Activated CD4-positive, alpha-beta memory T cell treated with anti-CD3 and anti-CD28 coated beads for 36 hours (primary cell): Measurements from ENCODE around the gene SIK3. TPM values are rescaled to one million over a fixed set of nuclear protein-coding genes. Genes with fewer than 3 reads are reported as not detected.
A peak's percentile ranks its signal among the peaks of the same experiment; 100 is the strongest.

ENCODE experiments used
- CTCF ChIA-PET: fragments of 350-600 bp; sonication (Branson Sonifier 250); formaldehyde crosslinking; loops from one replicate; lab custom pipeline; 2021; ENCODE audit warnings: antibody characterized with exemption, inconsistent platforms; lab: Charles Lee
- POLR2A ChIA-PET: fragments of 350-600 bp; sonication (Branson Sonifier 250); formaldehyde crosslinking; loops from one replicate; lab custom pipeline; 2021; ENCODE audit warnings: antibody characterized with exemption; lab: Charles Lee
- DNase-seq: peaks from one replicate; pipeline ENCODE4 v3.0.0-alpha.2; 2020
- H3K27ac Mint-ChIP-seq: one replicate; pipeline ENCODE4 v1.8.0; 2021; ENCODE audit warnings: mixed read lengths
- H3K27me3 Mint-ChIP-seq: one replicate; pipeline ENCODE4 v1.8.0; 2021; ENCODE audit warnings: mixed read lengths
- H3K36me3 Mint-ChIP-seq: one replicate; pipeline ENCODE4 v1.8.0; 2021; ENCODE audit warnings: mixed read lengths
- H3K4me1 Mint-ChIP-seq: one replicate; pipeline ENCODE4 v1.8.0; 2021; ENCODE audit warnings: low read depth, mixed read lengths
- H3K4me3 Mint-ChIP-seq: one replicate; pipeline ENCODE4 v1.8.0; 2021; ENCODE audit warnings: mild to moderate bottlenecking, mixed read lengths
- H3K9me3 Mint-ChIP-seq: one replicate; pipeline ENCODE4 v1.8.0; 2021; ENCODE audit warnings: mixed read lengths
- intact Hi-C: fragments of 100-400 bp; cut with micrococcal nuclease; formaldehyde crosslinking; loops from one replicate; pipeline ENCODE4 v1.15.1; 2023
- total RNA-seq, 2 experiments: library from RNA; stranded (reverse); gene quantifications; one replicate each; pipeline ENCODE4 v1.2.3, GENCODE V29; 2021

Gene SIK3
- total RNA-seq, 2 experiments from 2014 or later = 26.1 to 26.2 TPM

- ChIA-PET CTCF (interaction anchor here (0.6 to 2.1 kb wide), 2 partner anchors 70 to 210 kb away, joined by 5 to 7 read pairs; no protein-coding TSS in a partner anchor), POLR2A (interaction anchor here (0.6 to 2.4 kb wide), 4 partner anchors 17 to 70 kb away, joined by 3 to 8 read pairs (median 3); no protein-coding TSS in a partner anchor)
- Mint-ChIP-seq H3K4me1 (peaks cover 72% of the 10 kb centered on the region), H3K36me3 (peaks cover 15% of the 10 kb centered on the region), H3K4me3 (no peak overlapping the region), H3K27ac (no peak overlapping the region), H3K9me3 (peaks cover 4% of the 10 kb centered on the region), H3K27me3 (no peaks in the 10 kb centered on the region)
- DNase-seq = no peak
- intact Hi-C loops = no loop called here
These were observed 8.0 kb downstream of the SIK3 start for GRCh38 chr11:117090111-117090706.

DNA sequence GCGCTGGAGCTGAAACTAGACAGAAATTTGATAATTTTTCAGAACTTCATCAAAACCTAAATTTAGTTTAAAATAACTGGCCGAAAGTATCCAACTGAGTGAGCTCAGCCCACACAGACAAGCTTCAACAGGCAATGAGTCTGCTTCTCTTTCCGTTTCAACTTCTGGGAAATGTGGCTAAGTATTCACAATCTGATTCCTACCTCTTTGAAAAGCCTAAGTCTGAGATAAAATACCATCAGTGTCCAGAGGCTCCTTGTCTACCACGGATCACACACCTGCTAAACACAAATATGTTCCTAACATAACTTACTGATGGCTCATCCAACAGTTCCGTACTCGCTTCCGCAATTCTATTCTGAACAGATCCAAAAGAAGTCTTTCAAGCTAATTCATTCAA, 8.5 kb downstream of the SIK3 start:
- no peak overlapping the region for H3K27ac Mint-ChIP-seq
- intact Hi-C loops = no loop called here
- H3K9me3 Mint-ChIP-seq = peaks cover 4% of the 10 kb centered on the region
- CTCF ChIA-PET = interaction anchor here (0.6 to 2.1 kb wide), 2 partner anchors 70 to 209 kb away, joined by 5 to 7 read pairs; no protein-coding TSS in a partner anchor
- peaks cover 15% of the 10 kb centered on the region for H3K36me3 Mint-ChIP-seq
- H3K4me3 Mint-ChIP-seq = no peak overlapping the region
- no peak for DNase-seq
- H3K4me1 Mint-ChIP-seq = peaks cover 69% of the 10 kb centered on the region
- POLR2A ChIA-PET = interaction anchor here (0.6 to 2.4 kb wide), 4 partner anchors 26 to 104 kb away, joined by 3 to 8 read pairs (median 3); no protein-coding TSS in a partner anchor
- H3K27me3 Mint-ChIP-seq = no peaks in the 10 kb centered on the region

DNA sequence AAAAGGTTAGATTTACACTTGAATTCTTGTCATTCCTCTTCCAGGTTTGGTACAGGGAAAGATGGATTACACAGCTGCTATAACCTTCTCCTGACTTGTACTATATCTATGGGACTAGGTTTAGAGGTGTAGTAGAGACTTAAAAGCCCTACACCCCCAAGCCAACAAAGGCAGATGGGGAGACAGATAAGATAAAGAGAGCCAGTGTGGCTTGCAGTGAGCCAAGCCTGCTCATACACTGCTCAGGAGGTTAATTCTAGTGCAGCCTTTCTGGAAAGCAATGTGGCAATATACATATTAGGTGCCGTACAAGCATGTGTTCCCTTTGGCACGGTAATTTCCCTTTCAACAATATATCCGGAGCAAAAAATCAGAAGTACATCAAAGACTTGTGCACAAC, 10.8 kb downstream of the SIK3 start:
- intact Hi-C loops = no loop called here
- Mint-ChIP-seq H3K4me1 (peaks cover 62% of the 10 kb centered on the region), H3K36me3 (peaks cover 13% of the 10 kb centered on the region), H3K27ac (no peak overlapping the region), H3K27me3 (no peaks in the 10 kb centered on the region), H3K4me3 (no peak overlapping the region), H3K9me3 (peaks cover 4% of the 10 kb centered on the region)
- DNase-seq = no peak
- POLR2A ChIA-PET = no interaction called here
- CTCF ChIA-PET = no interaction called here

GRCh38 chr11:117084992-117085391, 13.2 kb downstream of the SIK3 start:
- Mint-ChIP-seq H3K27ac (no peak overlapping the region), H3K27me3 (no peaks in the 10 kb centered on the region), H3K9me3 (no peaks in the 10 kb centered on the region), H3K4me1 (peaks cover 54% of the 10 kb centered on the region), H3K36me3 (peaks cover 2% of the 10 kb centered on the region), H3K4me3 (no peak overlapping the region)
- no peak for DNase-seq
- CTCF ChIA-PET = interaction anchor here (1.2 kb wide), 1 partner anchor 12 kb away, joined by 3 read pairs; no protein-coding TSS in a partner anchor
- intact Hi-C loops = no loop called here
- POLR2A ChIA-PET = interaction anchor here (1.4 kb wide), 1 partner anchor 11 kb away, joined by 3 read pairs; no protein-coding TSS in a partner anchor

DNA sequence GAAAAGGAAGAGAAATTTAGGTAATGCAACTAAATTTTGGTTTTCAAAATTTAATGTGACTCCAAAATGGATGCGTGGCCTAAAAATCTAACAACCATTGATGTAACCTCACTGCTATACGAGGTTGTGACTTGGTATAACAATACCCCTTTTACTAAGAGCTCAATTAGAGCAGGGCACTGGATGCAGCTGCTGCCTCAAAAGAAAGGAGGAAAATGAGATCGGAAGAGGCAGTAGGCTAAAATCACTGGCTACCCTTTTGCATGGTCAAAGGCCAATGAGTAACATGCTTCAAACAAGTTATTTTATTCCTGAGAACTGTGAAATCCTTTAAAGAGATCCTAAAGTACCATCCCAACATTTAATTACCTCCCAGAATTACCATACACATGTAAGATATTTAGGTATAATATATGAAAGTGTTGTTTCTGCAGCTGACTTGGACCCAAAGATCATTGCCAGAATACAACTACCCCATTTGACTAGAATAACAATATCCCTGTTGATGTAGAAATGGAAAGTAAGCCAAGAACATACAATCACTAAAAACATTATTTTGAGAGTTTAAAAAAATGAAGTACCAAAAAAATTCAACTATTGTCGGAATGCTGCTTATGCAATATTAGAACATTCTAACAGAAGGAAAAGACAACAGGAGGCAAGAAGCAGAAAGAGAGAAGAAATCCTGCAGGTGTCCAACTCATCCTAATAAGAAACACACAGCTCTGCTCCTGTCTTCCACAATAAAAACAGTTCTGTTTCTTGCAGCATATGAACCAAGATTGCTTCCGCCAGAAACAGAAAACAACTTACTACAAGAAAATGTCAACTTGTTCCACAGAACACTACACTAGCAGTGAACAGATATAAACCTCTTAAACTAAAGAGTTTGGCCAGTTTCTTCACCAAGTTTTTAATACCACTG, 15.0 kb downstream of the SIK3 start:
- Mint-ChIP-seq H3K27ac (no peak overlapping the region), H3K27me3 (no peaks in the 10 kb centered on the region), H3K9me3 (no peaks in the 10 kb centered on the region), H3K4me3 (no peak overlapping the region), H3K36me3 (peaks cover 5% of the 10 kb centered on the region), H3K4me1 (peaks cover 52% of the 10 kb centered on the region)
- POLR2A ChIA-PET = interaction anchor here (0.9 kb wide), 1 partner anchor 14 kb away, joined by 3 read pairs; no protein-coding TSS in a partner anchor
- no peak for DNase-seq
- CTCF ChIA-PET = no interaction called here
- intact Hi-C loops = no loop called here

- Mint-ChIP-seq H3K4me1 (peaks cover 54% of the 10 kb centered on the region), H3K9me3 (no peaks in the 10 kb centered on the region), H3K27me3 (no peaks in the 10 kb centered on the region), H3K4me3 (no peak overlapping the region), H3K36me3 (peaks cover 2% of the 10 kb centered on the region), H3K27ac (no peak overlapping the region)
- no peak for DNase-seq
- ChIA-PET POLR2A (no interaction called here), CTCF (interaction anchor here (0.7 kb wide), 1 partner anchor 14 kb away, joined by 4 read pairs; no protein-coding TSS in a partner anchor)
- intact Hi-C loops = no loop called here
These were observed 16.3 kb downstream of the SIK3 start for GRCh38 chr11:117081908-117082307.

DNA sequence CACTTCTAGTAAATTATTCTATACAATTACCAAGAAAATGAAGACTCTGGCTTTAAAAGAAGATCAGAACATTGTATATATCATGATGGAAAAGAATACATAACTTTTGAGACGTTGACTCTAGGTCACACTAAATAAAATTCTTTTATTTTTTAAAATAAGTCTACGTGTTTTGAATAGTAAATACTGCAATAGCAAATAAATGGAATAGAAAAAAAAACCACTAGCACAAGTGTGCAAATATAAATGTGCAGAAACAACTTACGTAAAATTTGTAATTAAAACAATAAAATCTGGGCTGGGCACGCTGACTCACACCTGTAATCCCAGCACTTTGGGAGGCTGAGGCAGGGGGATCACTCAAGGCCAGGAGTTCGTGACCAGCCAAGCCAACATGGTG, 17.9 kb downstream of the SIK3 start:
- H3K4me3 Mint-ChIP-seq = no peak overlapping the region
- ChIA-PET CTCF (no interaction called here), POLR2A (no interaction called here)
- no peaks in the 10 kb centered on the region for H3K9me3 Mint-ChIP-seq
- DNase-seq = no peak
- H3K36me3 Mint-ChIP-seq = peaks cover 2% of the 10 kb centered on the region
- peaks cover 58% of the 10 kb centered on the region for H3K4me1 Mint-ChIP-seq
- intact Hi-C loops = no loop called here
- no peak overlapping the region for H3K27ac Mint-ChIP-seq
- H3K27me3 Mint-ChIP-seq = no peaks in the 10 kb centered on the region

- Mint-ChIP-seq H3K36me3 (peaks cover 2% of the 10 kb centered on the region), H3K4me3 (no peak overlapping the region), H3K27ac (no peak overlapping the region), H3K27me3 (no peaks in the 10 kb centered on the region), H3K9me3 (no peaks in the 10 kb centered on the region), H3K4me1 (peaks cover 62% of the 10 kb centered on the region)
- intact Hi-C loops = no loop called here
- no peak for DNase-seq
- CTCF ChIA-PET = interaction anchor here (1.1 to 1.6 kb wide), 5 partner anchors 14 to 197 kb away, joined by 3 to 7 read pairs (median 6); no protein-coding TSS in a partner anchor
- POLR2A ChIA-PET = interaction anchor here (1.0 to 1.9 kb wide), 4 partner anchors 12 to 21 kb away, joined by 3 to 14 read pairs (median 5); partner anchors contain the start of gene SIK3
These were observed 21.1 kb downstream of the SIK3 start for GRCh38 chr11:117076941-117077691.

GRCh38 chr11:117075186-117075585, 23.0 kb downstream of the SIK3 start:
- intact Hi-C loops = no loop called here
- Mint-ChIP-seq H3K4me3 (no peak overlapping the region), H3K27ac (no peak overlapping the region), H3K4me1 (peaks cover 60% of the 10 kb centered on the region), H3K9me3 (no peaks in the 10 kb centered on the region), H3K27me3 (no peaks in the 10 kb centered on the region), H3K36me3 (peaks cover 5% of the 10 kb centered on the region)
- POLR2A ChIA-PET = interaction anchor here (0.6 to 1.7 kb wide), 3 partner anchors 22 to 222 kb away, joined by 3 to 5 read pairs (median 3); no protein-coding TSS in a partner anchor
- CTCF ChIA-PET = interaction anchor here (0.6 to 1.6 kb wide), 3 partner anchors 55 to 221 kb away, joined by 3 to 4 read pairs (median 3); no protein-coding TSS in a partner anchor
- DNase-seq = no peak

- CTCF ChIA-PET = interaction anchor here (0.8 to 1.8 kb wide), 7 partner anchors 18 to 220 kb away, joined by 3 to 6 read pairs (median 3); no protein-coding TSS in a partner anchor
- H3K4me3 Mint-ChIP-seq = no peak overlapping the region
- peaks cover 68% of the 10 kb centered on the region for H3K4me1 Mint-ChIP-seq
- no peaks in the 10 kb centered on the region for H3K27me3 Mint-ChIP-seq
- intact Hi-C loops = no loop called here
- POLR2A ChIA-PET = interaction anchor here (0.8 to 1.9 kb wide), 17 partner anchors 10 to 221 kb away, joined by 3 to 14 read pairs (median 4); partner anchors contain the start of gene SIK3
- no peaks in the 10 kb centered on the region for H3K9me3 Mint-ChIP-seq
- peak overlapping the region; percentile 42 for H3K27ac Mint-ChIP-seq
- peaks cover 5% of the 10 kb centered on the region for H3K36me3 Mint-ChIP-seq
- DNase-seq = no peak
These were observed 24.1 kb downstream of the SIK3 start for GRCh38 chr11:117074119-117074518.

DNA sequence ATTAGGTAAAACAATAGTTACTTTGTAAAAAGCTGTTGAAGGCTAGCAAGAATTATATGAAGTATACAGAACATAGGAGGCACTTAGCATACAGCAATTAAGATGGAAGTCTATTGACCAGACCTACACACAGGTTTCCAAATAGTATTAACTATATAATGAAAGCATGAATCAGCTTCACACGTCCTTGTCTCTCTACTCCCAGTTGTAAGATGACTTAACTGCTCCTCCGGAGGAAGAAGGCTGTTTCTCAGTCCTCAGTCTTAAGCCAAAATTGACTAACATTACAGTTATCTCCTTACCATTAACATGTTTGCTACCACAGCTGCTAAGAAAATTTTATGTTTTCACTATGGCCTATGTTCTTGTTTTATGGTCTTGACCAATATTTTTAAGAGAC, 24.7 kb downstream of the SIK3 start:
- Mint-ChIP-seq H3K36me3 (peaks cover 5% of the 10 kb centered on the region), H3K4me1 (peaks cover 67% of the 10 kb centered on the region), H3K9me3 (no peaks in the 10 kb centered on the region), H3K4me3 (no peak overlapping the region), H3K27ac (peak overlapping the region; percentile 42), H3K27me3 (no peaks in the 10 kb centered on the region)
- ChIA-PET CTCF (interaction anchor here (0.8 to 1.8 kb wide), 6 partner anchors 10 to 194 kb away, joined by 3 to 6 read pairs (median 4); no protein-coding TSS in a partner anchor), POLR2A (interaction anchor here (0.8 to 1.9 kb wide), 19 partner anchors 9 to 220 kb away, joined by 3 to 14 read pairs (median 4); partner anchors contain the start of gene SIK3)
- intact Hi-C loops = loop anchor here (1.0 kb wide), 3 partner anchors 11 to 62 kb away; no protein-coding TSS in a partner anchor
- DNase-seq = no peak
